Spleen (tissue), 7 donors: ENCODE measurements around the gene DOCK9.

Experiments
- CTCF ChIP-seq, 11 experiments: fragments of 200-600 bp in 7 of 11; fragments of 450-650 bp in 4 of 11; sonication (generic) in 4 of 11; IDR thresholded peaks in 8 of 11; conservative IDR thresholded peaks in 3 of 11; 1 replicate in 7 of 11; 2 replicates in 4 of 11; pipeline versions ENCODE4 v1.4.0 to v1.8.0; 2016 to 2021; ENCODE audit warnings: antibody characterized with exemption in 11 of 11, inconsistent platforms in 4 of 11, mild to moderate bottlenecking in 1 of 11
- POLR2A ChIP-seq, 3 donors: fragments of 450-650 bp; IDR thresholded peaks; one replicate each; pipeline ENCODE4 v1.5.1; 2017; ENCODE audit warnings: antibody characterized with exemption in 3 of 3, mild to moderate bottlenecking in 1 of 3
- POLR2AphosphoS5 ChIP-seq, 3 donors: sonication (generic); formaldehyde crosslinking; IDR thresholded peaks; one replicate each; pipeline ENCODE4 v1.5.1; 2017; ENCODE audit warnings: antibody characterized with exemption in 3 of 3
- donor health status: DM: no; HTN: no; CAD: no; lungs with moderate emphysema.
- donor health status: DM: no; HTN: no; CAD: no.
- donor health status: DM: no; HTN: no; CAD: no.

- TF ChIP-seq POLR2A (IDR thresholded peaks at IDR 0.05) (no peak), CTCF (IDR thresholded peaks at IDR 0.05 in 8 of 11, conservative IDR thresholded peaks at IDR 0.05 in 3 of 11) (no peak), POLR2AphosphoS5 (IDR thresholded peaks at IDR 0.05) (no peak)
Measured at GRCh38 chr13:98905199-98905598, 72.7 kb downstream of the DOCK9 start.
